ENCODE measurements around the gene CELF2. TPM values are rescaled to one million over a fixed set of nuclear protein-coding genes. Genes with fewer than 3 reads are reported as not detected.

Gene CELF2
- total RNA-seq, 1 donor from 2014 or later = 14.4 TPM

GRCh38 chr10:11159543-11160215 is 142.0 kb downstream of the CELF2 start:
- peaks cover 5% of the 10 kb centered on the region for H3K36me3 Mint-ChIP-seq
- no peak overlapping the region for H3K27ac Mint-ChIP-seq
- H3K9me3 Mint-ChIP-seq = peaks cover 4% of the 10 kb centered on the region
- peaks cover 14% of the 10 kb centered on the region for H3K4me1 Mint-ChIP-seq (ENCODE audit: unreplicated experiment)
- no peak for TF ChIP-seq CTCF (conservative IDR thresholded peaks at IDR 0.05)
- no peak overlapping the region for H3K4me3 Mint-ChIP-seq
- no peak for DNase-seq (ENCODE audit: extremely low spot score, unreplicated experiment)
- H3K27me3 Mint-ChIP-seq = peaks cover 83% of the 10 kb centered on the region

GRCh38 chr10:11161096-11161495 is 143.4 kb downstream of the CELF2 start:
- Mint-ChIP-seq H3K9me3 (peaks cover 4% of the 10 kb centered on the region), H3K4me1 (ENCODE audit: unreplicated experiment) (peaks cover 15% of the 10 kb centered on the region), H3K4me3 (no peak overlapping the region), H3K36me3 (peaks cover 5% of the 10 kb centered on the region), H3K27me3 (peaks cover 83% of the 10 kb centered on the region), H3K27ac (no peak overlapping the region)
- no peak for TF ChIP-seq CTCF (conservative IDR thresholded peaks at IDR 0.05)
- no peak for DNase-seq (ENCODE audit: extremely low spot score, unreplicated experiment)

- DNase-seq (ENCODE audit: extremely low spot score, unreplicated experiment) = no peak
- peaks cover 17% of the 10 kb centered on the region for H3K4me1 Mint-ChIP-seq (ENCODE audit: unreplicated experiment)
- H3K36me3 Mint-ChIP-seq = peaks cover 5% of the 10 kb centered on the region
- H3K27ac Mint-ChIP-seq = no peak overlapping the region
- no peak overlapping the region for H3K4me3 Mint-ChIP-seq
- H3K9me3 Mint-ChIP-seq = peaks cover 4% of the 10 kb centered on the region
- H3K27me3 Mint-ChIP-seq = peaks cover 83% of the 10 kb centered on the region
- TF ChIP-seq CTCF (conservative IDR thresholded peaks at IDR 0.05) = no peak
Observed at GRCh38 chr10:11161910-11162309, 144.2 kb downstream of the CELF2 start.

- peaks cover 5% of the 10 kb centered on the region for H3K36me3 Mint-ChIP-seq
- TF ChIP-seq CTCF (conservative IDR thresholded peaks at IDR 0.05) = no peak
- peaks cover 17% of the 10 kb centered on the region for H3K4me1 Mint-ChIP-seq (ENCODE audit: unreplicated experiment)
- peaks cover 4% of the 10 kb centered on the region for H3K9me3 Mint-ChIP-seq
- H3K4me3 Mint-ChIP-seq = peak overlapping the region; percentile 91
- DNase-seq (ENCODE audit: extremely low spot score, unreplicated experiment) = no peak
- H3K27me3 Mint-ChIP-seq = peaks cover 82% of the 10 kb centered on the region
- no peak overlapping the region for H3K27ac Mint-ChIP-seq
Observed at GRCh38 chr10:11162828-11163599, 145.3 kb downstream of the CELF2 start.

GRCh38 chr10:11163780-11164550 is 146.3 kb downstream of the CELF2 start:
- peak overlapping the region; percentile 91 for H3K4me3 Mint-ChIP-seq
- peaks cover 4% of the 10 kb centered on the region for H3K9me3 Mint-ChIP-seq
- no peak for TF ChIP-seq CTCF (conservative IDR thresholded peaks at IDR 0.05)
- DNase-seq (ENCODE audit: extremely low spot score, unreplicated experiment) = no peak
- H3K4me1 Mint-ChIP-seq (ENCODE audit: unreplicated experiment) = peaks cover 17% of the 10 kb centered on the region
- peaks cover 5% of the 10 kb centered on the region for H3K36me3 Mint-ChIP-seq
- H3K27me3 Mint-ChIP-seq = peaks cover 72% of the 10 kb centered on the region
- H3K27ac Mint-ChIP-seq = no peak overlapping the region

Data from type B pancreatic cell (in vitro differentiated cells).